Measurements from ENCODE around the gene RAB5A. TPM values are rescaled to one million over a fixed set of nuclear protein-coding genes. Genes with fewer than 3 reads are reported as not detected.

Gene RAB5A
- total and polyA plus RNA-seq, 12 donors: 36.8 to 102 (median 52.0) TPM

DNA sequence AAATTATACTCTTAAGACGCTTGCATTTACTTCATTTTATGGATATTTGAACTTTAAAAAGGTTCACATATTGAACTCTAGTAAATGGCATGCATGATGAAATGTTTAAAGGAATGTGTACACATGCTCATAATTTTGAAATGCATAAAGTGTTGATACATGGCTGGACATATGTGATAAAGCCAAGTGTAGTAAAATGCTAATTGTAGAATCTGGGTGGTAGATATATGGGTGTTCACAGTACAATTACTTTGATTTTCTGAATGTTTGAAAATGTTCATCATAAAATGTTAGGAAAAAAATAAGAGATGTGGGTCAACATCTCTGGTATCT, 8.6 kb upstream of the RAB5A start:
- Histone ChIP-seq H3K36me3 (replicated peaks in 1 of 2) (no peaks in the 10 kb centered on the region), H3K4me1 (replicated peaks in 1 of 2) (no peaks in the 10 kb centered on the region), H3K27ac (no peak overlapping the region), H3K27me3 (no peaks in the 10 kb centered on the region), H3K4me3 (no peak overlapping the region), H3K9me3 (replicated peaks in 1 of 3) (no peaks in the 10 kb centered on the region)
- DNase-seq: no peak
- 93 to 97% (median 96%) methylated on average over 1 of the region's 1 CpG for WGBS, 4 donors
- TF ChIP-seq POLR2A (IDR thresholded peaks at IDR 0.05): no peak
- TF ChIP-seq, protein P1, sequence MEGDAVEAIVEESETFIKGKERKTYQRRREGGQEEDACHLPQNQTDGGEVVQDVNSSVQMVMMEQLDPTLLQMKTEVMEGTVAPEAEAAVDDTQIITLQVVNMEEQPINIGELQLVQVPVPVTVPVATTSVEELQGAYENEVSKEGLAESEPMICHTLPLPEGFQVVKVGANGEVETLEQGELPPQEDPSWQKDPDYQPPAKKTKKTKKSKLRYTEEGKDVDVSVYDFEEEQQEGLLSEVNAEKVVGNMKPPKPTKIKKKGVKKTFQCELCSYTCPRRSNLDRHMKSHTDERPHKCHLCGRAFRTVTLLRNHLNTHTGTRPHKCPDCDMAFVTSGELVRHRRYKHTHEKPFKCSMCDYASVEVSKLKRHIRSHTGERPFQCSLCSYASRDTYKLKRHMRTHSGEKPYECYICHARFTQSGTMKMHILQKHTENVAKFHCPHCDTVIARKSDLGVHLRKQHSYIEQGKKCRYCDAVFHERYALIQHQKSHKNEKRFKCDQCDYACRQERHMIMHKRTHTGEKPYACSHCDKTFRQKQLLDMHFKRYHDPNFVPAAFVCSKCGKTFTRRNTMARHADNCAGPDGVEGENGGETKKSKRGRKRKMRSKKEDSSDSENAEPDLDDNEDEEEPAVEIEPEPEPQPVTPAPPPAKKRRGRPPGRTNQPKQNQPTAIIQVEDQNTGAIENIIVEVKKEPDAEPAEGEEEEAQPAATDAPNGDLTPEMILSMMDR (IDR thresholded peaks at IDR 0.05): no peak
- intact Hi-C loops (cut with DNase I): no loop called here

DNA sequence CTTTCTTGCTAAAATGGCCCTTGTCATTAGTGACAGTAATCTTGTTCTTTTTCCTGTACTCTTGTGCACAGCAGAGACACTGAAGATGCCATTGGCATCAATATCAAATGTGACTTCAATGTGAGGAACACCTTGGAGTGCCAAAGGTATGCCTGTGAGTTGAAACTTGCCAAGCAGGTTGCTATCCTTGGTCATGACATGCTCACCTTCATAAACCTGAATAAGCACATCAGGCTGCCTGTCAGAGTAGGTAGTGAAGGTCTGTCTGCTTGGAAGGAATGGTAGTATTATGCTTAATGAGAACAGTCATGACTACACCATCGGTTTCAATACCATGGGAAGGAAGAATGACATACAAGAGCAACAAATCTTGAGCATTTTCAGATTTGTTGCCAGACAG, 6.3 kb upstream of the RAB5A start:
- H3K9me3 ChIP-seq (replicated peaks in 1 of 3): no peaks in the 10 kb centered on the region
- no peaks in the 10 kb centered on the region for H3K27me3 ChIP-seq
- no peak overlapping the region for H3K4me3 ChIP-seq
- TF ChIP-seq, protein P1 (IDR thresholded peaks at IDR 0.05): no peak
- no peak for TF ChIP-seq POLR2A (IDR thresholded peaks at IDR 0.05)
- WGBS, 4 donors: 82 to 100% (median 92%) methylated on average over 1 of the region's 1 CpG
- no peak for DNase-seq
- no peaks in the 10 kb centered on the region for H3K36me3 ChIP-seq (replicated peaks in 1 of 2)
- no peak overlapping the region for H3K27ac ChIP-seq
- H3K4me1 ChIP-seq (replicated peaks in 1 of 2): peaks cover 0 to 2% of the 10 kb centered on the region in 2 donors
- intact Hi-C loops (cut with DNase I): loop anchor here in 1 of 2 donors (10.0 kb wide), 1 partner anchor 104 kb away; the partner anchor contains the start of gene KAT2B

DNA sequence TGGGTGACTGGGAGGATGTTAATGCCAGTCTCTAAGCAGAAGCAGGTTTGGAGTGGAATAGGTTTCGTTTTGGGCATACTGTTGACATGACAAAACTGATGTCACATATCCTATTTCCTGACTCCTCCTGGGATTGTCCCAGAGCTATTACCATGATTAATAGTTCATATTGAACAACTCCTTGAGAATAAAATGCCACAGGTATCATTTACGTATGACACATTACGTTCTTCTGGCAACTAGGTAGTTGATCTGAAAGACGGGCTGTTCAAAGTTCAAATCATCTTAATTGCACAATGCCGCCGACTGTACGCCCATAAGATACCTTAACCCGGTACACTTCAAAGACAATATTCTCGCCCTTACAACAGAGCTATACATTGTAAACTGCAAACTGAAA, 1.4 kb upstream of the RAB5A start:
- TF ChIP-seq, protein P1 (IDR thresholded peaks at IDR 0.05): no peak
- no peak for TF ChIP-seq POLR2A (IDR thresholded peaks at IDR 0.05)
- peaks cover 16 to 30% of the 10 kb centered on the region in 2 donors for H3K4me1 ChIP-seq (replicated peaks in 1 of 2)
- peak overlapping the region in 1 of 4 donors; percentile 80 for H3K4me3 ChIP-seq
- intact Hi-C loops (cut with DNase I): loop anchor here in 1 of 2 donors (5.0 to 10.0 kb wide), 2 partner anchors 99 to 242 kb away; partner anchors contain the start of genes KAT2B and SGO1
- WGBS, 4 donors: 92 to 95% (median 94%) methylated on average over 9 of the region's 9 CpGs
- no peaks in the 10 kb centered on the region for H3K9me3 ChIP-seq (replicated peaks in 1 of 3)
- no peak overlapping the region for H3K27ac ChIP-seq
- no peaks in the 10 kb centered on the region for H3K27me3 ChIP-seq
- no peak for DNase-seq
- H3K36me3 ChIP-seq (replicated peaks in 1 of 2): no peaks in the 10 kb centered on the region

DNA sequence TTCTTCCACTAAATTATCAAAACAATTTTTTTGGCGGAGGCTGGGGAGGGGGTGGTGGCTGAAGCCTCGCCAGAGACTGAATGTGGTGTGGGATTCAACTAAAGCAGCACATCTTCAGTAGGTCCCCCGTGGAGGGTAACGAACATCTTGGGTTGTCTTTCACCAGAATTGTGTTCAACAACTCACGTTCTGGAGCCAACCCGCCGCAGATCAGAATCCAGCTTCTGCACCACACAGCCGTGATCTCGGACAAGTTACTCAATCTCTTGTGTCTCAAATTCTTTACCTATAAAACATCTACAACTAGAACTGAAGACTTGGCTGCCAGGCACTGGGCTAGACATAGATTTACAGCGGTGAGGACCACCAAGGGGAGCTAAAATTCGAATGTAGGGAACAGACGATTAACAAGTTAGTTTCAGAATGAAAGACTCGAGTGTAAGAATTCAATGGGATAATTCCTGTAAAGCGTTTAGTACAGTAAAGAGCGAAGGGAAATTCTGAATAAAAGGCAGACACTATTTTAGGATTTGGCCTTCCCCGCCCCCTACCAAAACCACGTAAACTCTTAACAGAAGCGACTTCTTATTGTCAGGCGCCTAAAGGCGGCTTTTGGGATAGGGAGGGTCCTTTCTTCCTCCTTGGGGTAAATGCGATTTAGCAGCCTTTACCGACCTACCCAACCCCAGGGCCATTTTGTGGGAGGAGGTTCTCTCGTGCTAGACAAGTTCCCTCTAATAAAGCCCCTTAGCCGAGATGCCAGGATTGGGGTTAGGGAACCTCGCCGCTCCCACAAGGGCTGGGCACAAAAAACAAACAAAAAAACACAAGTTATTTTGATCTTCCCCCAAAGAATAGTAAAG, 697 bp upstream of the RAB5A start:
- H3K4me3 ChIP-seq: peak overlapping the region in 3 of 4 donors; percentile 57 to 94 (median 80)
- H3K27ac ChIP-seq: peak overlapping the region; percentile 85 to 99 (median 98)
- peak in 6 of 7 donors; percentile 14 to 60 (median 31) for DNase-seq
- TF ChIP-seq, protein P1 (IDR thresholded peaks at IDR 0.05): no peak
- TF ChIP-seq POLR2A (IDR thresholded peaks at IDR 0.05): no peak
- no peaks in the 10 kb centered on the region for H3K27me3 ChIP-seq
- peaks cover 16 to 30% of the 10 kb centered on the region in 2 donors for H3K4me1 ChIP-seq (replicated peaks in 1 of 2)
- H3K9me3 ChIP-seq (replicated peaks in 1 of 3): no peaks in the 10 kb centered on the region
- WGBS, 4 donors: 39 to 49% (median 42%) methylated on average over 25 to 26 of the region's 26 CpGs
- intact Hi-C loops (cut with DNase I): loop anchor here in 1 of 2 donors (5.0 to 10.0 kb wide), 2 partner anchors 99 to 241 kb away; partner anchors contain the start of genes KAT2B and SGO1
- H3K36me3 ChIP-seq (replicated peaks in 1 of 2): no peaks in the 10 kb centered on the region
